NCI-H1417 treated with DMSO at 0.1 percent for 48 hours (cell line): Measurements from ENCODE around the gene UBE2D3.
"Not testable (repeated sequence)": the region's sequence is repeated elsewhere in the genome, so short reads cannot be mapped to it uniquely, and the experiment has no call there.

Experiments
- DNase-seq: peaks from one replicate; lab custom pipeline; 2025; lab: John Stamatoyannopoulos, UW

Gene UBE2D3

DNA sequence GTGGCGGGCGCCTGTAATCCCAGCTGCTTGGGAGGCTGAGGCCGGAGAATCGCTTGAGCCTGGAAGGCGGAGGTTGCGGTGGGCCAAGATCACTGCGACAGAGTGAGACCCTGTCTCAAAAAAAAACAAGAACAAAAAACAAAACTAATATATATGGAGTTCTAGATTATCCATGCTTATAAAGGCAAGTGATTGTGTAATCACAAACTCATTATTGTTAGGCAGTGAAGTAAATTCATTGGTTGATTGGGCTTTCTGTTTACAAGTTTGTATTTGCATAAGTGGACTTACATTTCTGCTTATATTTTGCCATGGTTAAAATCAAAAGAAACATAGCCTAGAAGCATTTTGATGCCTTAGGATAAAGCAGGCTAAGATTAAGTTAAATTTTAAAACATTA, 2.5 kb upstream of the UBE2D3 start:
- no peak for DNase-seq

DNA sequence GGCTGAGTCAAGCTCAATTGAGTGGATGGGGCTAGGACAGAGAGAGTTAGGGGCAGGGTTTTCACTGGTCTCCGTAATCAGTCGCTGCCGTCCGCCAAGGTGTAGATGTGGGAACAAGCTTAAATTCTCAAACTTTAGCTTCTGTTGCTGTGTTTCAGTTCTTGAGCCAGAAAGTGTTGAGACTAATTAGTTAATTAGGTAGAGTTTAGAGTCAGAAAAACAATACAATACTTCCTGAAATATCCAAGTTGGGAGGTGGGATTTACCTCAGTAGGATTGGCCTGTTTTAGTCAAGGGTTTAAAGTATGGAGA, 1.1 kb upstream of the UBE2D3 start:
- no peak for DNase-seq

GRCh38 chr4:102827674-102828496, 534 bp upstream of the UBE2D3 start:
- DNase-seq: peak; percentile 95

GRCh38 chr4:102826105-102826889, 1.1 kb downstream of the UBE2D3 start:
- no peak for DNase-seq

GRCh38 chr4:102825261-102826091, 1.9 kb downstream of the UBE2D3 start:
- DNase-seq: no peak

- DNase-seq: no peak
Observed at GRCh38 chr4:102824398-102824797, 3.0 kb downstream of the UBE2D3 start.

GRCh38 chr4:102823897-102824296, 3.5 kb downstream of the UBE2D3 start:
- DNase-seq: no peak

DNA sequence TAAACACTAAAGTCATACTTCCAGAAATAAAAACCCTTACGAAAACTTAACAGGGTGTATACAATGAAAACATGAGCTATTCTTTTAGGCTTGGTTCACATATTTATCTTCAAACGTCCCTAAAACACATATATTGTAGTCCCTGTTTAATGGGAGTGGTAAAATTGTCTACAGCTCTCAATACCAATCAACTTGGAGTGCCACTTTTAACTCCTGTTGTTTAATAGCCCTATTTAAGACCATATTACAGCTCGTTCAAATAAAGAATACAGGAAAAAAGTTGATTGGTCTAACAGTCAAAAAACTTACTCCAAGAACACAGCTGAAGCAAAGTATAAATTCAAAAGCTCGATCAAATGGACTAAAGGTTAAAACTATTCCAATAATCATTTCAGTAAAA, 3.9 kb downstream of the UBE2D3 start:
- no peak for DNase-seq

DNA sequence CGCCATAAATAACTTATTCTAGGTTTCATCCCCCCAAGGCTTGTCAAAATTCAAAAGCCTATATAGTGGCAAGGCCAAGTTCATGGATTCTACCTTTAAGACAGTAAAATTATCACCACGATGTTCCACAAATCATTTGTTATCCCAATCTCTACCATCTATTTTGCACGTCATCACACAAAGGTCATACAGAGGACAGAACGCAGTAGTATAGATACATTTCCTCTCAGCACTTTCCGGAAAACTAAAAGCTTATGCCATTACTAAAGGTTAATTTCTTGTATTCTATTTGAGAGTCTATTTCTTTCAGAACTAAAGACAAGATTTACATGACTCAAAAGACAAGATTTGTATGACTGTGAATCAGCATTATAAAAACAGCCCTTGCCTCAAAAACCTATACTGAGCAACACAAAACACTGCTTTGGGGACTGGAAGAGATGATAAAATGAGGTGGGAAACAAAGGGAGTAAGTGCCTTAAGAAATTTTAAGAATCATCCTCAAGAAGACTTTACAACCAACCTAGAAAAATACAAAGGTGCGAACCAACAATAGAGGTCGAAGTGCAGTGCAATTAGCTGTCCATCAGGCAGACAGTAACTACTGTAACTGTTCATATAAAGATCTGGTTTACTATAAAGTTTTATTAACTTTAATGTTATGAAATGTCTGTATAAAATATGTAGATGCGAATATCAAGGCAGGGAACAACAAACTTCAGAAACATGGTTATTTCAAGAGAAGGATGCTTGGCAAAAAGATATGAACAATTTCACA, 7.6 kb downstream of the UBE2D3 start:
- no peak for DNase-seq

GRCh38 chr4:102819100-102819499, 8.3 kb downstream of the UBE2D3 start:
- not testable (repeated sequence) for DNase-seq

DNA sequence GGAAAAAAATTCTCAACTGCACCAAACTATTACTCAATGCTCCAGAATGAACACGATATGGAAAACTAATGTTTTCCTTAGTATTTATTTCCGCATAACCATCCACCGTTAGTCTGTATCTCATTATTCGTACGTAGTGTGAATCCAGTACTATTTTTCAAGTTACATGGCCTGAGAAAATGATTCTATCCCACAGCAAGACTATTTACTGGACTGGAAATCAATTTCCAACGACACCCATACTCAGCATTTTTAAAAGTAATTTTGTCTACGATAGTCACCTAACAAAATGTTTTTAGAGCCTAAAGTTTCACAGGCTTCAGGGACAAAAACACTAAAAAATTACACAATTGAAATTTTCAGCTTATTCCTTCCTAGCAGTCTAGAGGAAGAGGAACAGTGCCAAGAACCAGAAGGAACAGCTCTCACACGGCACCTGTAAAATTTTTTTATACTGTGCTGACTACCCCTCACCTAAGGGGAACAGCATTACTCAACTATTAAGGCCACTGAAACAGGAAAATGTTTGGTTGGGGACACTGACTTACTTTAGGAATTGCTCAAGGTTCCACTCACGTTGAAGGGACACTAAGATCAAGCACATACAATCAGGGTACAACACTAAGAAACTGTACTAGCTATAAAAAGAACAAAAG, 9.6 kb downstream of the UBE2D3 start:
- no peak for DNase-seq

DNA sequence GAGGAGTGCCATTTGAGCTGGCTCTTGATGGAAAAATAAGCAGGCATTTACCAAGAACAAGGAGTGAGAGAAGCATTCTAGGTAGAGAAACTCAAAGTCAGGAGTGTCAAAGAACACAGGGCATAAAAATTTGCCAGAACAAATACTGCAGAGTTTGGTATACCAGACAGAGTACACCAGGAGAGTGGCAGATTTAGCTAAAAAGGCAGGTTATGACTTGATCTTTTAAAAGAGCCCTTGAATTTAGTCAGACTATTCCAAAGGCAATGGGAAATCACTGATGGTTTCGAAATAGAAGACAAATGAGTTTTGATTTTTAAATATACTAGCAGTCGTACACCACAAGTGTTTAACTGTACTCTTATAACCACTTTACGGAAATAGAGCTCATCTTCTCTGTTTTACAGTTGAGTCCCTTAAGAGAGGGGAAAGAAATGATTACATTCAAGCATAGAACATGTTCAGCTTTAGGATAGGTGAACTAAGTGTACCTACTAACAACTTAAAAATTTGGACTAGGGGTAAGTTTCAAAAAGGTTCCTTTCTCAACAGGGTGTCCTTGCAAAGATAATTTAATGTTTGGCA, 10.2 kb downstream of the UBE2D3 start:
- no peak for DNase-seq

DNA sequence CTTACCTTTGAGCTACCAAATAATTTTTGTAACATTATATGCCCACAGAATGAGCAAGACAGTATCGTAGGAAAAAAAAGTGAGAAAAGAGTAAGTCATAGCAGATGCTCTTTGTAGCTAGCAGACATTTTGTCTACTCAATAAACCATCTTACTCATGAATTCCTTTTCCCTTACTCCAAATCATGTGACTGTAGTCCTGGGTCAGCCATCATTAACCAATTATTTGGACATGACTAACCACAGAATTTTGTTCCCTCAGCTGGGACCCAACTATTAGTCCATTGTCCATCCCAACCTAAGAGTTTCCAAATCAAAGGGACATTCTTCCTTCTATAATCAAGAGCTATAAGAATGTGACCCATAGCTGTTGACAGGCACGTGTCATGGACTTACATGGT, 11.4 kb downstream of the UBE2D3 start:
- DNase-seq: no peak

DNA sequence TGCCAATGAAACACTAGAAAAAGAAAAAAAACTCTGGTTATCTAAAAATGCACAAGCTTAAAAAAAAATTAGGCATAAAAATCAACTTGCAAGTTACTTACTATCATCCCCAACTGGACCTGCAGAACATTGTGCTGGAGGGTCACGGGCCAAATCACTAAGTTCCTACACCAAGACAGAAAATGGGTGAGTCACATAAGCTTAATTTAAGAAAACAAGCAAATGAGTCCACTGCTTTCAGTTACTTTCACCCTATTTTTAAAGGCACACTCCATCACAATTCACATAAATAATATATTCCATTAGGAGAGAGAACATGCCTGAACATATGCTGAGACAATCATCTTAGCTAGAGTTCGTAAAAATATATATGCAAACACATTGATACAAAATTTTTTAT, 17.7 kb downstream of the UBE2D3 start:
- no peak for DNase-seq

GRCh38 chr4:102809190-102809589, 18.2 kb downstream of the UBE2D3 start:
- DNase-seq: no peak

DNA sequence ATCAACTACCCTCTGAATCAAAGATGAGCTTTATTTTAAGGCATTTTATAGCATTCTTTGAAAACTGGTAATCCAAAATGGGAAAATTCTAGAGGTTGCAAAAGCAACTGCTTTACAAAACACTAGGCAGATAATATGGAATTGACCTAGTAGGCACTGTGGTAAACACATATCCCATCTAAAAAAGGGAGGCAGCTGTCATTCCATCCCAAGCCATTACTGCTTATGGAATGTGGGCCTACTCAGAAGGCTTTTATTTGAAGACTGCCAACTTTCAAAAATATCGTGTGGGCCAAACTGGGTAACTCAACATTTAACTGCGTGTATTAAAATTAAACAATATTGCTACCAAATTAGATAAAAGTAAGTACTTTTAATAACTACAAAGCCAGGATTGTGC, 19.3 kb downstream of the UBE2D3 start:
- no peak for DNase-seq

- DNase-seq: no peak
Observed at GRCh38 chr4:102807345-102807744, 20.0 kb downstream of the UBE2D3 start.

DNA sequence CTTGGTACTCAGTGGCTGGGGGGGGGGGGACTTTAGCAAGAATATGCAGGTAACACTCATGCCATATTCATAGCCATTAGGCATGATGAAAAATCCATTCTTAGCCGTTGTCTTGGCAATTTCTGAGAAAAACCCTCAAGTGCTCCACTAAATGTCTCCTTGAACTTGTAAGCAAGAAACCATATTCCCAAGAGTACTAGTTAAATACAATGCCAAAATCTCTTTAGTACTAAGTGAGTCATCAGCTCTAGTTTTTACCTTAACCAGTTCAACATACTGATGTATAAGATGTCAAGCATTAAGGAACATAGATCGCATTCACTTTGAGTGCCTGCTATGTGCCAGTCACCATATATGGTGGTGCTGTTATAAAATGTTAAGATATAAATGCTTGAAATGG, 27.5 kb downstream of the UBE2D3 start:
- no peak for DNase-seq

DNA sequence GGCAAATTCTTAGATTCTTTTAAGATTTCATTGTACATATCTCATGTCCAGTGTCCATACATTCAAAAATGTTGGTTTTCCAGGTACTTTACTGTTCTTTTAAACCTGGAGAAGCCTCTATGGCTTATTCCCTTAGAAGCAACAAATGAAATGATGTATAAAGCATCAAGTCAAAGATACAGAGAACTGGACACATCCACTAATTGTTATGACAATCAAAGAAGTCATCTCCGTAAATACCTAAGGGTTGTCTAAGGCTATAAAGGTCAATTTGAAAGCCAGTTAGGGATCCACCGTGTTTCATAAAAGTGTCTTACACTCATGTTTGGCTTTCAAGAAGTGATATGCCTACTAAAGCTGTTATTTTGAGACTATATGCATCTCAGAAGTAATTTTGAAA, 32.4 kb downstream of the UBE2D3 start:
- DNase-seq: no peak

GRCh38 chr4:102792361-102792936, 34.9 kb downstream of the UBE2D3 start:
- DNase-seq: no peak
